HG02642 (cell line): ENCODE measurements around the gene ACOT7.
A peak's percentile ranks its signal among the peaks of the same experiment; 100 is the strongest.

Experiments used
- ATAC-seq: cut with Tn5 transposase; IDR thresholded peaks from one replicate; pipeline ENCODE4 v1.9.1; 2021; ENCODE audit warnings: mild to moderate bottlenecking; ENCODE audit not compliant: unreplicated experiment, poor library complexity

ACOT7 gene

GRCh38 chr1:6424619-6425593, 31.3 kb upstream of the ACOT7 start, which contains the start of gene ESPN:
Gene ESPN, plus strand, starts transcription at chr1:6424776. Its CDS starts 180 bp downstream, at chr1:6424956.
- ATAC-seq = no peak

- no peak for ATAC-seq
These were observed 30.5 kb upstream of the ACOT7 start for GRCh38 chr1:6424000-6424565.

GRCh38 chr1:6423321-6423999, 29.9 kb upstream of the ACOT7 start:
- peak; percentile 50 for ATAC-seq

GRCh38 chr1:6421266-6421665, 27.7 kb upstream of the ACOT7 start:
- ATAC-seq = no peak

- no peak for ATAC-seq
These were observed 27.0 kb upstream of the ACOT7 start for GRCh38 chr1:6420454-6421042.

GRCh38 chr1:6419804-6420453, 26.4 kb upstream of the ACOT7 start, which contains the start of gene HES2:
Gene HES2, minus strand, starts transcription at chr1:6419919. Its CDS starts 99 bp downstream, at chr1:6419820.
- ATAC-seq = no peak

- no peak for ATAC-seq
These were observed 25.8 kb upstream of the ACOT7 start for GRCh38 chr1:6419397-6419803.

- no peak for ATAC-seq
These were observed 25.3 kb upstream of the ACOT7 start for GRCh38 chr1:6418668-6419396.

- no peak for ATAC-seq
These were observed 24.5 kb upstream of the ACOT7 start for GRCh38 chr1:6417961-6418667.

GRCh38 chr1:6416906-6417305, 23.3 kb upstream of the ACOT7 start:
- no peak for ATAC-seq

- no peak for ATAC-seq
These were observed 22.7 kb upstream of the ACOT7 start for GRCh38 chr1:6416295-6416656.

- no peak for ATAC-seq
These were observed 21.5 kb upstream of the ACOT7 start for GRCh38 chr1:6414881-6415626.

GRCh38 chr1:6414443-6414844, 20.9 kb upstream of the ACOT7 start:
- peak; percentile 66 for ATAC-seq

GRCh38 chr1:6412896-6413295, 19.3 kb upstream of the ACOT7 start:
- ATAC-seq = no peak

- no peak for ATAC-seq
These were observed 16.8 kb upstream of the ACOT7 start for GRCh38 chr1:6410248-6410893.

GRCh38 chr1:6409733-6410132, 16.2 kb upstream of the ACOT7 start:
- ATAC-seq = no peak

GRCh38 chr1:6409053-6409452, 15.5 kb upstream of the ACOT7 start:
- ATAC-seq = no peak

- ATAC-seq = no peak
These were observed 14.5 kb upstream of the ACOT7 start for GRCh38 chr1:6408023-6408422.
